ENCODE measurements around the gene ATP13A4.

ATP13A4 gene

GRCh38 chr3:193387596-193387995 is 167.1 kb downstream of the ATP13A4 start:
- no peak for DNase-seq

DNA sequence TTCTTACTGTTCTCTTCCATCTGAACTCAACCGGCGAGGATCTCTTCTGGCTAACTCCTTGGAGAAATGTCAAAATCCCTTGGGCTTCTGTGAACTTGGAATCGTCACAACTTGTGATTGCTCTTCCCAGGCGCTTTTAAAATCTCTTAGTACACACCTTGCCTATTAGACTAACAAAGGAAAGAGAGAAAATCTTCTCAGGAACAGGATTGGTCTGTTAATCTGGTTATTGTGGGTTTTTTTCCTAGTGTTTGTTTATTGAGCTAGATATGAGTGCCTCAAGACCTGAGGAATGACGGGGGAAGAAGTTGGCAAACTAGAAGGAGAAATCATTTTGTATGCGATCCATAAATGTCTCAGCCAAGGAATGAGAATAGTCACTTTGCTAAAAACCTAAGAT is 176.0 kb downstream of the ATP13A4 start, which contains the start of gene ATP13A5:
ATP13A5 (minus strand) TSS at position 48 of the 400 bp plus-strand sequence; CDS start at position 20, 28 bp downstream.
- DNase-seq, result no peak

DNA sequence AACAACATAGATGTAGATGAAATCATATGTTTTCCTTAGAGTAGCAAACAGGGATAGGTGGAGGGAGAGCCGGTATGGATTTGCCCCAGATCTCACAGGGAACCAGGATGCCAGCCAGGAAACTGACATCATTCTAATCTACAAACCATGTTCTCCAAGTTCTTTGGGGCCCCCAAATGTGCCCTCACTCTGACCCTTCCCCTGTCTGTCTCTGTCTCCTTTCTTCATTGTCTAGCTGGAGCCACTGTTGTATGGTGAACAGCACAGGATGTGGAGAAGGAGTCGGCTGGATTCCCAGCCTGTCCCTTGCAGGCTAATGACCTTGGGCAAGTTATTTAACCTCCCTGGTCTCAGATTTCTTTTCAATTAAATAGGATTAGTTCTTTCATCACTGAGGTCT is 177.1 kb downstream of the ATP13A4 start:
- DNase-seq, result no peak

- DNase-seq, result no peak
Measured at GRCh38 chr3:193375614-193376013, 179.1 kb downstream of the ATP13A4 start.

- no peak for DNase-seq
Measured at GRCh38 chr3:193372783-193373182, 181.9 kb downstream of the ATP13A4 start.

DNA sequence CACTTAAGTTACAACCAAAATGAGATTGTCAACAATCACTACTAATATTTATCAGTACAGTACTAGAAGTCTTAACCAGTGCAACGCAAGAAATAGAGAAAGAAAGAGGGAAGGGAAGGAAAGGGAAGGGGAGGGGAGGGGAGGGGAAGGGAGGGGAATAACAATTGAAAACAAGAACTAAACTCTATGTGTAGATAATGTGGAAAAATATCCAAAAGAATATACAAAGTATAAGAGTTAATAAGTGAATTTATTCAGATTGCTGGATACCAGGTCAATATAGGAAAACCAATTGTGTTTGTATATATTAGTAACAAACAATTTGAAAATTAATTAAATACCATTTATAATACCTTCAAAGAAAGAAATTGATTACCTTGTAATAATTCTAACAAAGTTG is 186.8 kb downstream of the ATP13A4 start:
- DNase-seq, result no peak

DNA sequence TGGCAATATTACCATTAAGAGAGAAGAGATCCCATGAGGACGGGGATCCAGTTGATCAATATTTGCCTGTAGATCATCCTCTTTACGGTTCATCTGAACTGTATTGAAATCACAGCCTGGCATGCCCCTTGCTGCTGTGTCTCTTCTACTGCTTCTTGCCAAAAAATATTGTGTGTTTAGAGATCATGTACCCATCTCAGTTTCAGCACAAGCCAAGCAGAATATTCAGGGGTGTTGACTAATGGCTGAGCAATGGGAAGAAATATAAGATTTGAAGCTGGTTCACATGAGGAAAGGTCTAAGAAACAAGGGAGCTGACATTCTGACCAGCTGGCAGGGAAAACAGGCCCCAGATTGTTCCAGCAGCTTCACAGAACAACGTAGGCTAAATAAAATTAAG is 197.4 kb downstream of the ATP13A4 start:
- DNase-seq, result no peak

DNA sequence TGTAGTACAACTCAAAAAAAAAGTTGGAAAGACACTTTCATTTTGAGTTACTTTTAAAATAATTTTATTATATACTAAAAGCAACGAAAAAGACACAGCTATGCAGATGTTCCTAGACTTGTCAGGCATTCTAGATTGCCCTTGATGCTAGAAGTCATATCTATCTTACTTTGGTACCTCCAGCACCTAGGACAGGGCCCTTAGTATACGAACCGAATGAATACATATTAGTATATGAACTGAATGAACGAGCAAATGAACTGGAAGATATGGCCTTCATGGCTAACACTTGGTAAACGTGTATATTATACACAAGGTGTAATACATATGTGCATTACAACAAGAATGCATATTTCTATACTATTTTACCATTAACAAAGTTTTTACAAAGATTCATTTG is 200.3 kb downstream of the ATP13A4 start:
- DNase-seq, result no peak

Measured in activated CD8-positive, alpha-beta memory T cell treated with anti-CD3 and anti-CD28 coated beads, Interleukin-2, amount 50 U/mL, for 4 hours (primary cell).